Endothelial cell of umbilical vein (primary cell): ENCODE data around the gene OSBPL8. TPM values are rescaled to one million over a fixed set of nuclear protein-coding genes. Genes with fewer than 3 reads are reported as not detected.

Experiments
- BruUV-seq: library from RNA; stranded (reverse); fragments of 400-500 nt; replicated peaks from 2 replicates; lab custom pipeline; 2021; lab: Mats Ljungman, UMichigan
- CTCF ChIA-PET: fragments of 300-600, 350-600 bp; sonication (Branson Sonifier 250); formaldehyde crosslinking; loops from one replicate; lab custom pipeline; 2021; ENCODE audit warnings: antibody characterized with exemption, inconsistent platforms; lab: Charles Lee
- POLR2A ChIA-PET: fragments of 300-600, 350-600 bp; sonication (Branson Sonifier 250); formaldehyde crosslinking; loops from one replicate; lab custom pipeline; 2021; ENCODE audit warnings: antibody characterized with exemption, inconsistent platforms; lab: Charles Lee
- DNase-seq: peaks from one replicate; pipeline ENCODE4 v3.0.0-alpha.2; 2011; ENCODE audit warnings: low read depth, low spot score
- FAIRE-seq: peaks from 2 replicates; lab custom pipeline; 2011; peaks lifted over from hg19 to GRCh38; lab: Jason Lieb, UNC
- H2AFZ ChIP-seq: 2 replicates; pipeline ENCODE4 v1.6.0; 2012; ENCODE audit warnings: low read depth, low read length, control low read depth, inconsistent platforms
- H3K27ac ChIP-seq: 2 replicates; pipeline ENCODE4 v1.5.1; 2011; ENCODE audit warnings: low read depth, mild to moderate bottlenecking, control low read depth, low read length, moderate library complexity; ENCODE audit not compliant: insufficient read depth
- H3K27me3 ChIP-seq, 2 experiments: 2 replicates each; pipeline versions ENCODE4 v1.6.0 to v1.6.1; 2011; ENCODE audit warnings: low read length in 2 of 2, mixed read lengths in 1 of 2; ENCODE audit not compliant: control insufficient read depth in 2 of 2, insufficient read depth in 2 of 2
- H3K36me3 ChIP-seq, 2 experiments: 2 replicates in 1 of 2; 3 replicates in 1 of 2; pipeline ENCODE4 v1.5.1; 2011; ENCODE audit warnings: low read length in 2 of 2, mild to moderate bottlenecking in 1 of 2, moderate library complexity in 1 of 2; ENCODE audit not compliant: control insufficient read depth in 2 of 2, insufficient read depth in 2 of 2; ENCODE audit errors: extremely low read depth in 1 of 2
- H3K4me1 ChIP-seq: 3 replicates; pipeline ENCODE4 v1.5.1; 2011; ENCODE audit warnings: mild to moderate bottlenecking, low read length; ENCODE audit not compliant: control insufficient read depth, insufficient read depth; ENCODE audit errors: extremely low read depth
- H3K4me2 ChIP-seq: 2 replicates; pipeline ENCODE4 v1.6.1; 2011; ENCODE audit warnings: low read length, control low read depth, mixed read lengths; ENCODE audit not compliant: insufficient read depth
- H3K4me3 ChIP-seq, 3 experiments: fragments of 200-600 bp in 1 of 3; sonication (generic), shearing (Covaris generic) in 1 of 3; replicated peaks in 1 of 3; 2 replicates each; pipeline ENCODE4 v1.5.1; 2011 to 2016; ENCODE audit warnings: control low read depth in 3 of 3, low read length in 3 of 3, mild to moderate bottlenecking in 2 of 3, inconsistent platforms in 1 of 3, low read depth in 1 of 3, moderate library complexity in 1 of 3; ENCODE audit not compliant: insufficient read depth in 1 of 3
- H3K79me2 ChIP-seq: 2 replicates; pipeline ENCODE4 v1.6.0; 2012; ENCODE audit warnings: low read length, inconsistent platforms; ENCODE audit not compliant: control insufficient read depth, insufficient read depth
- H3K9ac ChIP-seq: replicated peaks from 2 replicates; pipeline ENCODE3; 2011; ENCODE audit warnings: low read length, control low read depth; ENCODE audit not compliant: insufficient read depth; ENCODE audit errors: extremely low read depth
- H3K9me1 ChIP-seq: replicated peaks from 3 replicates; pipeline ENCODE4 v1.6.0; 2011; ENCODE audit warnings: mild to moderate bottlenecking, low read length; ENCODE audit not compliant: control insufficient read depth, insufficient read depth; ENCODE audit errors: extremely low read depth
- H3K9me3 ChIP-seq: replicated peaks from 2 replicates; pipeline ENCODE4 v1.5.1; 2012; ENCODE audit warnings: low read length, inconsistent platforms; ENCODE audit not compliant: control insufficient read depth, insufficient read depth
- H4K20me1 ChIP-seq: replicated peaks from 2 replicates; pipeline ENCODE3; 2011; ENCODE audit warnings: mild to moderate bottlenecking, low read length; ENCODE audit not compliant: control insufficient read depth, insufficient read depth; ENCODE audit errors: extremely low read depth
- CTCF ChIP-seq, 2 donors: IDR thresholded peaks; 1 replicate in 1 of 2; 2 replicates in 1 of 2; pipeline ENCODE4 v1.5.1; 2011; ENCODE audit warnings: low read length in 2 of 2, mild to moderate bottlenecking in 2 of 2, moderate library complexity in 2 of 2, control low read depth in 1 of 2, inconsistent platforms in 1 of 2, low read depth in 1 of 2; ENCODE audit not compliant: insufficient read depth in 1 of 2; ENCODE audit errors: extremely low read depth in 1 of 2
- EZH2 ChIP-seq: IDR thresholded peaks from 2 replicates; pipeline ENCODE4 v1.6.1; 2012; ENCODE audit warnings: borderline replicate concordance, low read depth, mild to moderate bottlenecking, moderate library complexity, low read length, inconsistent platforms; ENCODE audit not compliant: severe bottlenecking
- FOS ChIP-seq: IDR thresholded peaks from 2 replicates; pipeline ENCODE4 v1.6.1; 2011; ENCODE audit warnings: mild to moderate bottlenecking, low read length, moderate library complexity, borderline replicate concordance; ENCODE audit not compliant: insufficient read depth
- GATA2 ChIP-seq: IDR thresholded peaks from 2 replicates; pipeline ENCODE4 v1.7.0; 2011; ENCODE audit warnings: low read depth, mild to moderate bottlenecking, moderate library complexity, mixed read lengths, low read length; ENCODE audit not compliant: insufficient read length, insufficient read depth
- JUN ChIP-seq: IDR thresholded peaks from 2 replicates; pipeline ENCODE4 v1.6.1; 2011; ENCODE audit warnings: borderline replicate concordance, low read depth; ENCODE audit not compliant: insufficient read length, insufficient read depth
- MAX ChIP-seq: IDR thresholded peaks from 2 replicates; pipeline ENCODE4 v1.6.1; 2011; ENCODE audit not compliant: insufficient read depth, insufficient read length
- MYC ChIP-seq: IDR thresholded peaks from one replicate; pipeline ENCODE4 v1.6.1; 2011; ENCODE audit warnings: mild to moderate bottlenecking, low read depth, low read length
- POLR2A ChIP-seq: IDR thresholded peaks from 2 replicates; pipeline ENCODE4 v1.6.1; 2012; ENCODE audit warnings: low read depth, mild to moderate bottlenecking, control low read depth, low read length
- POLR2AphosphoS5 ChIP-seq: IDR thresholded peaks from 2 replicates; pipeline ENCODE4 v1.6.1; 2012; ENCODE audit warnings: low read depth, mild to moderate bottlenecking, control low read depth, low read length, moderate library complexity; ENCODE audit not compliant: insufficient read depth
- dilution Hi-C: fragments of 300-500 bp; cut with MboI; formaldehyde crosslinking; loops from one replicate; pipeline ENCODE4 v1.15.0; 2019; ENCODE audit warnings: low sequenced_read_pairs; ENCODE audit not compliant: extremely low pct_ligation_motif_present
- intact Hi-C: fragments of 100-400 bp; cut with micrococcal nuclease; formaldehyde crosslinking; loops from one replicate; pipeline ENCODE4 v1.10.0; 2022
- polyA plus RNA-seq, 4 experiments: library from polyadenylated mRNA; depleted of rRNA in 3 of 4; stranded (reverse) in 3 of 4; unstranded in 1 of 4; fragments of >200 nt; gene quantifications; 2 replicates each; pipeline versions ENCODE4 v1.2.1 to v1.2.3, GENCODE V29; 2011 to 2012; ENCODE audit warnings: missing spikeins in 1 of 4
- total RNA-seq: library from RNA; stranded (reverse); gene quantifications from 2 replicates; pipeline ENCODE4 v1.2.3, GENCODE V29; 2021

OSBPL8 gene
- total and polyA plus RNA-seq, 2 donors (not counting 3 experiments of a cell fraction or from before 2014, with no cell fraction given) = 10.3 to 47.6 TPM

GRCh38 chr12:76563061-76563460, 3.5 kb upstream of the OSBPL8 start:
- Histone ChIP-seq H3K4me2 (no peak overlapping the region), H3K9ac (no peak overlapping the region), H3K27ac (no peak overlapping the region), H3K79me2 (peaks cover 9% of the 10 kb centered on the region), H3K27me3 (no peaks in the 10 kb centered on the region), H4K20me1 (no peaks in the 10 kb centered on the region), H3K4me3 (no peak overlapping the region), H3K9me3 (no peaks in the 10 kb centered on the region), H3K36me3 (no peaks in the 10 kb centered on the region), H3K4me1 (peaks cover 4% of the 10 kb centered on the region), H2AFZ (no peak overlapping the region), H3K9me1 (no peaks in the 10 kb centered on the region)
- ChIA-PET POLR2A (no interaction called here), CTCF (no interaction called here)
- intact Hi-C loops (no loop called here), dilution Hi-C loops (no loop called here)
- no peak for FAIRE-seq
- DNase-seq = no peak
- TF ChIP-seq JUN (no peak), POLR2A (no peak), EZH2 (no peak), POLR2AphosphoS5 (no peak), FOS (no peak), MAX (no peak), MYC (no peak)
- BruUV-seq = no TSS peak

GRCh38 chr12:76562130-76562529, 2.6 kb upstream of the OSBPL8 start:
- dilution Hi-C loops (no loop called here), intact Hi-C loops (no loop called here)
- Histone ChIP-seq H3K36me3 (no peaks in the 10 kb centered on the region), H3K27me3 (no peaks in the 10 kb centered on the region), H2AFZ (no peak overlapping the region), H3K79me2 (peaks cover 14% of the 10 kb centered on the region), H3K4me2 (no peak overlapping the region), H3K4me3 (no peak overlapping the region), H3K9me1 (no peaks in the 10 kb centered on the region), H3K4me1 (peaks cover 11% of the 10 kb centered on the region), H4K20me1 (no peaks in the 10 kb centered on the region), H3K9me3 (no peaks in the 10 kb centered on the region), H3K9ac (no peak overlapping the region), H3K27ac (no peak overlapping the region)
- BruUV-seq = no TSS peak
- CTCF ChIA-PET = no interaction called here
- no peak for DNase-seq
- POLR2A ChIA-PET = no interaction called here
- no peak for FAIRE-seq
- no peak for TF ChIP-seq JUN
- TF ChIP-seq CTCF (IDR thresholded peaks at IDR 0.05; ENCODE audit: extremely low read depth in 1 of 2, insufficient read depth in 1 of 2, low read depth in 1 of 2, low read length in 2 of 2) = no peak
- TF ChIP-seq MYC = no peak
- no peak for TF ChIP-seq GATA2
- no peak for TF ChIP-seq FOS
- TF ChIP-seq POLR2A = no peak
- no peak for TF ChIP-seq POLR2AphosphoS5
- TF ChIP-seq EZH2 = no peak
- no peak for TF ChIP-seq MAX
